Measurements from ENCODE around the gene MIP. TPM values are rescaled to one million over a fixed set of nuclear protein-coding genes. Genes with fewer than 3 reads are reported as not detected.

Gene MIP
- polyA plus RNA-seq, 3 donors, result not detected

DNA sequence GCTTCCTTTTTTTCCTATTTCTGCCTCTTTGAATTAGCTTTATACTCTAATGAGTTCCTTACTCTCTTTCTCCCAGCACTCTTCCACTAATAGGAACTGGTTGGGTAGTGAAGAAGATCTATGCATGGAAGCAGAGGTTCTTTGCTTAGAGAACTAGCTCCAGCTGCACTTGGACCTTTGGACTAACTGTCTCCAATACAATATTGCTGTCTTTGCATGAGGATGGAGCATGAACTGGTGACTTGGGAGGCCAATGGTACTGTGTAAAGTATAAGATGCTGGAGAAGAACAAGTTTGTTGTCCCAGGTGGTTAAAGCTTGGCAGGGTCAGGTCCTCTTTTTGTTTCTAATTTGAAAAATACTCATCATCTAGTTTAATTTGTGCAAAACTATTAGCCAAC is 35.9 kb upstream of the MIP start:
- Histone ChIP-seq H4K20me1 (ENCODE audit: insufficient read depth, low read length) (no peaks in the 10 kb centered on the region), H2AFZ (ENCODE audit: insufficient read depth, low read depth, low read length, poor library complexity, severe bottlenecking) (no peak overlapping the region), H3K9me3 (replicated peaks in 1 of 2; ENCODE audit: control insufficient read depth in 1 of 2, insufficient read depth in 1 of 2, low read length in 2 of 2) (peaks cover 6 to 17% of the 10 kb centered on the region in 2 donors), H3K27me3 (ENCODE audit: control insufficient read depth in 2 of 2, insufficient read depth in 2 of 2, low read length in 2 of 2) (peaks cover 27 to 53% of the 10 kb centered on the region in 2 donors), H3K4me2 (replicated peaks; ENCODE audit: extremely low read depth, low read length, poor library complexity, severe bottlenecking) (no peak overlapping the region), H3K36me3 (replicated peaks in 1 of 2; ENCODE audit: control insufficient read depth in 1 of 2, insufficient read depth in 2 of 2, low read length in 2 of 2) (no peaks in the 10 kb centered on the region), H3K4me1 (ENCODE audit: control insufficient read depth in 1 of 2, insufficient read depth in 2 of 2, low read length in 2 of 2) (peaks cover 15 to 20% of the 10 kb centered on the region in 2 donors), H3K9ac (ENCODE audit: insufficient read depth, low read length, poor library complexity, severe bottlenecking) (no peak overlapping the region), H3K27ac (ENCODE audit: low read depth in 1 of 2, low read length in 2 of 2) (no peak overlapping the region), H3K4me3 (replicated peaks in 1 of 3; ENCODE audit: low read depth in 2 of 3, low read length in 3 of 3) (no peak overlapping the region), H3K79me2 (ENCODE audit: insufficient read depth, low read length) (no peaks in the 10 kb centered on the region)
- Mint-ChIP-seq H3K4me3 (peak overlapping the region in 1 of 2 donors; percentile 26), H3K27me3 (ENCODE audit: low read depth in 3 of 3) (peaks cover 49 to 63% (median 58%) of the 10 kb centered on the region in 3 donors), H3K9me3 (peaks cover 5 to 32% (median 21%) of the 10 kb centered on the region in 7 donors), H3K4me1 (peaks cover 26% of the 10 kb centered on the region), H3K36me3 (peaks cover 6 to 8% of the 10 kb centered on the region in 2 donors), H3K27ac (no peak overlapping the region)
- intact Hi-C loops (cut with micrococcal nuclease), result no loop called here
- TF ChIP-seq, protein P1, sequence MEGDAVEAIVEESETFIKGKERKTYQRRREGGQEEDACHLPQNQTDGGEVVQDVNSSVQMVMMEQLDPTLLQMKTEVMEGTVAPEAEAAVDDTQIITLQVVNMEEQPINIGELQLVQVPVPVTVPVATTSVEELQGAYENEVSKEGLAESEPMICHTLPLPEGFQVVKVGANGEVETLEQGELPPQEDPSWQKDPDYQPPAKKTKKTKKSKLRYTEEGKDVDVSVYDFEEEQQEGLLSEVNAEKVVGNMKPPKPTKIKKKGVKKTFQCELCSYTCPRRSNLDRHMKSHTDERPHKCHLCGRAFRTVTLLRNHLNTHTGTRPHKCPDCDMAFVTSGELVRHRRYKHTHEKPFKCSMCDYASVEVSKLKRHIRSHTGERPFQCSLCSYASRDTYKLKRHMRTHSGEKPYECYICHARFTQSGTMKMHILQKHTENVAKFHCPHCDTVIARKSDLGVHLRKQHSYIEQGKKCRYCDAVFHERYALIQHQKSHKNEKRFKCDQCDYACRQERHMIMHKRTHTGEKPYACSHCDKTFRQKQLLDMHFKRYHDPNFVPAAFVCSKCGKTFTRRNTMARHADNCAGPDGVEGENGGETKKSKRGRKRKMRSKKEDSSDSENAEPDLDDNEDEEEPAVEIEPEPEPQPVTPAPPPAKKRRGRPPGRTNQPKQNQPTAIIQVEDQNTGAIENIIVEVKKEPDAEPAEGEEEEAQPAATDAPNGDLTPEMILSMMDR (IDR thresholded peaks at IDR 0.05), result no peak
- DNase-seq, result no peak

DNA sequence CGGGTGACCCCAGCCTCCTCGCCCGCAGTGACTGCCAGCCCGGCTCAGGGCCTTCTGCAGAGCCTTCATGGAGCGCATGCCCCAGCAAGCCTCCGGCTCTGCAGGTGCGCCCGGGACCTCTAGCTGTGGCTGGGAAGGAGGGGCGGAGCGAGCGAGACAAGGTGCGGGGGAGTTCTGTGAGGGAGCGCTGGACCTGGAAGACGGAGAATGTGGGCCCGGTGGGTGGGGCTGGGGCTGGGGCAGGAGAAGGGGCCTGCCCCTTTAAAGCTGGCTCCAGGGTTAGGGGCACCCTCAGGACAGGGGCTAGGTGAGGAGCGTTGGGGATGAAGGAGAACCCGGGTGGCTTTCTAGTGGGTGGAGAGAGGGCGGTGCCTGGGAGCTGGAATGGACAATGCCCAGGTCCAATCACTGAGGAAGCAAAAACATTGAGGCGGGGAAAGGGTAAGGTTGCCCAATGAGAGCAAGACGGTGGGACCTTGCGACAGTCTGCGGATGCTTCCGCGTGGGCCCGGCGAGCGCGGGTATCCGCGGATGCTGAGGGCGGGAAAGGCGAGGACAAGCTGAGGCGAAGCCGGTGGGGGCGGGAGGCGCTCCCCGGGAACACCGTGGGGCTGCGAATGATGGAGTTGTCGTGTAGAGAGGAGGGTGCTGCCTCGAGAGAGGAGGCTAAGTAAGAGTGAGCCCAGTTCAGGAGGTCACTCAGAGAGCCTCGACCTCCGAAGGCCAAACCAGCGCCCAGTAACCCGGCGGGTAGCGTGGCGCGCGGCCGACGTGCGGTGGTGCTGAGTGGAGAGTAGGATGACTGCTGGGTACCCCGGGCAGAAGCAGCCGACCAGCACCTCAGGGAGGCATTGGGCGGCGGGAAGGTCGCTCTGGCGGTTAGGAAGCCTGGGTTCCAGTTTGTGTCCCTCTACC is 33.8 kb upstream of the MIP start, which contains the start of gene GLS2:
TSS of gene GLS2 (minus strand) at position 121 of the 915 bp plus-strand sequence. CDS start at position 78, 43 bp downstream.
- 6% methylated on average over 51 of the region's 59 CpGs for WGBS (ENCODE audit: insufficient coverage)
- no peaks in the 10 kb centered on the region for H4K20me1 ChIP-seq (ENCODE audit: insufficient read depth, low read length)
- H3K79me2 ChIP-seq (ENCODE audit: insufficient read depth, low read length), result no peaks in the 10 kb centered on the region
- Mint-ChIP-seq H3K4me1 (peaks cover 26% of the 10 kb centered on the region), H3K27me3 (ENCODE audit: low read depth in 3 of 3) (peaks cover 49 to 60% (median 58%) of the 10 kb centered on the region in 3 donors), H3K27ac (peak within 1 kb of the TSS in 4 of 7 donors; percentile 28 to 73 (median 40)), H3K36me3 (peaks cover 6 to 8% of the 10 kb centered on the region in 2 donors), H3K9me3 (peaks cover 5 to 22% (median 12%) of the 10 kb centered on the region in 7 donors), H3K4me3 (peak within 1 kb of the TSS; percentile 81 to 94)
- DNase-seq, result peak; percentile 66 to 72 (median 68)
- H3K4me3 ChIP-seq (replicated peaks in 1 of 3; ENCODE audit: low read depth in 2 of 3, low read length in 3 of 3), result peak within 1 kb of the TSS; percentile 23 to 69 (median 39)
- peaks cover 27 to 53% of the 10 kb centered on the region in 2 donors for H3K27me3 ChIP-seq (ENCODE audit: control insufficient read depth in 2 of 2, insufficient read depth in 2 of 2, low read length in 2 of 2)
- peaks cover 15 to 20% of the 10 kb centered on the region in 2 donors for H3K4me1 ChIP-seq (ENCODE audit: control insufficient read depth in 1 of 2, insufficient read depth in 2 of 2, low read length in 2 of 2)
- peak within 1 kb of the TSS; percentile 83 for H3K4me2 ChIP-seq (replicated peaks; ENCODE audit: extremely low read depth, low read length, poor library complexity, severe bottlenecking)
- TF ChIP-seq, protein P1 (IDR thresholded peaks at IDR 0.05), result no peak
- no peaks in the 10 kb centered on the region for H3K36me3 ChIP-seq (replicated peaks in 1 of 2; ENCODE audit: control insufficient read depth in 1 of 2, insufficient read depth in 2 of 2, low read length in 2 of 2)
- H3K9ac ChIP-seq (ENCODE audit: insufficient read depth, low read length, poor library complexity, severe bottlenecking), result no peak within 1 kb of the TSS
- H3K27ac ChIP-seq (ENCODE audit: low read depth in 1 of 2, low read length in 2 of 2), result no peak within 1 kb of the TSS
- intact Hi-C loops (cut with micrococcal nuclease), result no loop called here
- H2AFZ ChIP-seq (ENCODE audit: insufficient read depth, low read depth, low read length, poor library complexity, severe bottlenecking), result peak within 1 kb of the TSS; percentile 79
- peaks cover 3 to 6% of the 10 kb centered on the region in 2 donors for H3K9me3 ChIP-seq (replicated peaks in 1 of 2; ENCODE audit: control insufficient read depth in 1 of 2, insufficient read depth in 1 of 2, low read length in 2 of 2)
